HEK293 (cell line): ENCODE measurements around the gene SLC7A10.

ENCODE experiments used
- CTCF ChIA-PET: fragments of 350-600 bp; formaldehyde crosslinking; extraction: SDS; loops from one replicate; lab custom pipeline; 2021; ENCODE audit warnings: antibody characterized with exemption; lab: Yijun Ruan, JAX
- POLR2A ChIA-PET: fragments of 300-600 bp; formaldehyde crosslinking; extraction: SDS; loops from one replicate; lab custom pipeline; 2020; ENCODE audit warnings: antibody characterized with exemption, inconsistent platforms; lab: Yijun Ruan, JAX
- H3K27ac ChIP-seq: fragments of 200-500 bp; sonication (Bioruptor generic); 2 replicates; pipeline ENCODE4 v1.5.1; 2014; ENCODE audit warnings: low read depth, low read length, control low read depth, inconsistent platforms; ENCODE audit errors: extremely low read depth
- H3K36me3 ChIP-seq, 2 experiments: fragments of 200-500 bp in 1 of 2; sonication (Bioruptor generic) in 1 of 2; 1 replicate in 1 of 2; 2 replicates in 1 of 2; pipeline ENCODE4 v1.5.1; 2014 to 2017; ENCODE audit warnings: inconsistent platforms in 2 of 2, low read length in 2 of 2; ENCODE audit not compliant: control insufficient read depth in 2 of 2, insufficient read depth in 1 of 2
- H3K4me1 ChIP-seq: fragments of 200-500 bp; sonication (Bioruptor generic); 2 replicates; pipeline ENCODE4 v1.5.1; 2014; ENCODE audit warnings: mild to moderate bottlenecking, low read length, inconsistent platforms; ENCODE audit not compliant: control insufficient read depth, insufficient read depth
- H3K4me3 ChIP-seq: 2 replicates; pipeline ENCODE4 v1.5.1; 2011; ENCODE audit warnings: low read depth, mild to moderate bottlenecking, control low read depth, low read length, moderate library complexity
- H3K9me3 ChIP-seq: fragments of 200-500 bp; sonication (Bioruptor generic); 2 replicates; pipeline ENCODE4 v1.5.1; 2014; ENCODE audit warnings: low read depth, low read length, inconsistent platforms; ENCODE audit not compliant: control insufficient read depth, insufficient read depth
- BCL11A ChIP-seq: fragments of 450-650 bp; formaldehyde crosslinking; IDR thresholded peaks from 2 replicates; pipeline ENCODE4 v1.5.1; 2016; ENCODE audit warnings: low read depth, missing biosample characterization, missing genetic modification characterization
- BCL11B ChIP-seq: fragments of 450-650 bp; formaldehyde crosslinking; IDR thresholded peaks from 2 replicates; pipeline ENCODE4 v1.5.1; 2016; ENCODE audit warnings: low read depth, missing biosample characterization, missing genetic modification characterization
- GLIS2 ChIP-seq: fragments of 450-650 bp; formaldehyde crosslinking; IDR thresholded peaks from 2 replicates; pipeline ENCODE4 v1.5.1; 2016; ENCODE audit warnings: missing biosample characterization, missing genetic modification characterization
- HIC1 ChIP-seq: fragments of 450-650 bp; formaldehyde crosslinking; IDR thresholded peaks from 2 replicates; pipeline ENCODE4 v1.5.1; 2016; ENCODE audit warnings: missing biosample characterization, missing genetic modification characterization
- HOXA7 ChIP-seq: sonication (generic); formaldehyde crosslinking; IDR thresholded peaks from 2 replicates; pipeline ENCODE4 v1.8.1; 2022; ENCODE audit warnings: missing genetic modification reagents, borderline replicate concordance
- PRDM10 ChIP-seq: fragments of 450-650 bp; formaldehyde crosslinking; IDR thresholded peaks from 2 replicates; pipeline ENCODE4 v1.5.1; 2016; ENCODE audit warnings: missing biosample characterization, missing genetic modification characterization
- SCRT2 ChIP-seq: fragments of 450-650 bp; formaldehyde crosslinking; IDR thresholded peaks from 2 replicates; pipeline ENCODE4 v1.5.1; 2016; ENCODE audit warnings: missing biosample characterization, missing genetic modification characterization
- TRIM28 ChIP-seq: IDR thresholded peaks from 2 replicates; pipeline ENCODE4 v1.6.1; 2011; ENCODE audit warnings: low read length, control low read depth, borderline replicate concordance
- WT1 ChIP-seq: fragments of 450-650 bp; formaldehyde crosslinking; IDR thresholded peaks from 2 replicates; pipeline ENCODE4 v1.5.1; 2016; ENCODE audit warnings: missing biosample characterization, missing genetic modification characterization
- ZBTB11 ChIP-seq: fragments of 450-650 bp; formaldehyde crosslinking; conservative IDR thresholded peaks from 2 replicates; pipeline ENCODE4 v1.5.1; 2016; ENCODE audit warnings: low read depth, missing biosample characterization, missing genetic modification characterization
- ZBTB6 ChIP-seq: fragments of 450-650 bp; formaldehyde crosslinking; IDR thresholded peaks from 2 replicates; pipeline ENCODE4 v1.5.1; 2017; ENCODE audit warnings: missing biosample characterization, missing genetic modification characterization
- ZNF10 ChIP-seq: fragments of 450-650 bp; formaldehyde crosslinking; IDR thresholded peaks from 2 replicates; pipeline ENCODE4 v1.5.1; 2017; ENCODE audit warnings: missing biosample characterization, missing genetic modification characterization
- ZNF311 ChIP-seq: fragments of 450-650 bp; formaldehyde crosslinking; IDR thresholded peaks from 2 replicates; pipeline ENCODE4 v1.5.1; 2017; ENCODE audit warnings: missing biosample characterization, missing genetic modification characterization, borderline replicate concordance
- ZNF544 ChIP-seq: fragments of 450-650 bp; formaldehyde crosslinking; IDR thresholded peaks from 2 replicates; pipeline ENCODE4 v1.5.0; 2017; ENCODE audit warnings: missing biosample characterization, missing genetic modification characterization
- ZNF558 ChIP-seq: fragments of 450-650 bp; formaldehyde crosslinking; IDR thresholded peaks from 2 replicates; pipeline ENCODE4 v1.5.1; 2016; ENCODE audit warnings: missing biosample characterization, missing genetic modification characterization
- ZNF621 ChIP-seq: fragments of 450-650 bp; formaldehyde crosslinking; IDR thresholded peaks from 2 replicates; pipeline ENCODE4 v1.5.1; 2017; ENCODE audit warnings: missing biosample characterization, missing genetic modification characterization
- TF ChIP-seq, protein P1 (sequence below): fragments of 450-650 bp; formaldehyde crosslinking; IDR thresholded peaks from 2 replicates; pipeline ENCODE4 v1.5.1; 2016; ENCODE audit warnings: missing biosample characterization, missing genetic modification characterization

The SLC7A10 gene

GRCh38 chr19:33247441-33247819 lies 21.8 kb upstream of the SLC7A10 start:
- no peak for TF ChIP-seq WT1 (tag by site-specific recombination)
- peak; percentile 67; the same call in 1 of the 2 replicates for TF ChIP-seq SCRT2
- no peak for TF ChIP-seq ZNF544 (tag by site-specific recombination)
- peak; percentile 20; the same call in 1 of the 2 replicates for TF ChIP-seq HIC1 (tag by site-specific recombination)
- no peak for TF ChIP-seq ZNF10 (tag by site-specific recombination)
- peak; percentile 94 for TF ChIP-seq BCL11A
- no peak for TF ChIP-seq ZNF311 (tag by site-specific recombination)
- TF ChIP-seq ZNF621 (tag by site-specific recombination) = 0 out of 2 replicates have a peak, but pooled peaks have one; percentile 7
- peak; percentile 97 for TF ChIP-seq BCL11B (tag by site-specific recombination)
- no peak for TF ChIP-seq PRDM10 (tag by site-specific recombination)
- CTCF ChIA-PET = interaction anchor here (1.1 to 3.6 kb wide), 4 partner anchors 11 to 159 kb away, joined by 5 to 29 read pairs (median 12); no protein-coding TSS in a partner anchor
- no peaks in the 10 kb centered on the region; a peak in 1 of 3 replicates for H3K36me3 ChIP-seq
- peaks cover 6% of the 10 kb centered on the region for H3K9me3 ChIP-seq
- H3K4me3 ChIP-seq = no peak overlapping the region
- H3K4me1 ChIP-seq = no peaks in the 10 kb centered on the region
- H3K27ac ChIP-seq = no peak overlapping the region
- POLR2A ChIA-PET = no interaction called here

DNA sequence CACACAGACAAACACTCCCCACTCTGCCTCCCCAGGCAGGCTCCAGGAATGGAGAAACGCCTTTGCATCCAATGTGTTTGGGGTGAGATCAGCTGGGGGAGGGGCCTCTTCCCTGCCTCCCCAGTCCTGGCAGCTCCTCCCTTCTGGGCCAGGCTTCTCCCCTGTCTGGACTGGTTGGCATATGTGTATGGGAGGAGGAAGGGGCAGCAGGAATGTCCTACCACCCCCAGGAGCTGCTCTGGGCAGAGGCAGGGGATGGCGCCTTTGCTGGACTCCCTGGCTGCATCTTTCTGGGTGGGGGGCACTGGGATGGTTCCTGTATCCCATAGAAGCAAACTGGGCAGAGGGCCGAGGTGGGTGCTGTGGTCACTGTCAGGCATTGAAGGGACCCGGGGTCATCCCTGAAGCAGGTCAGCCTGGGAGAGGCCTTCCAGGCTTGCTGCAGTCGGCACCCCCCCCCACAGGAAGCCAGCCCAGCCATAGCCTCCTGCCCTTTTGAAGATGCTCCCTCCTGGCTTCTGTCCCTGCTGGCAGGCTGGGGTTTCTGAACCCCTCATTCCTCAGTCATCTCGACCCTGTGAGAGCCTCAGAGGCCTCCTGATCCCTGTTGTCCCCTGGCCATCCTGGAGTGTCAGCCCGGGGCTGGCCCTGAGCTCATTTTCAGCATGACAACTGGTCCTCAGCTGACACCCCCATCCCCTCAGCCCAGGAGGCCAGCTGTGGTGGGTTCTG lies 21.2 kb upstream of the SLC7A10 start:
- no peaks in the 10 kb centered on the region for H3K4me1 ChIP-seq
- no peaks in the 10 kb centered on the region; a peak in 1 of 3 replicates for H3K36me3 ChIP-seq
- no peak overlapping the region for H3K27ac ChIP-seq
- POLR2A ChIA-PET = interaction anchor here (1.4 kb wide), 1 partner anchor 56 kb away, joined by 3 read pairs; the partner anchor contains the start of gene CEBPA
- CTCF ChIA-PET = interaction anchor here (0.6 to 3.7 kb wide), 14 partner anchors 8 to 1525 kb away, joined by 3 to 29 read pairs (median 5); no protein-coding TSS in a partner anchor
- H3K4me3 ChIP-seq = no peak overlapping the region
- peaks cover 6% of the 10 kb centered on the region for H3K9me3 ChIP-seq
- no peak for TF ChIP-seq ZNF558 (tag by site-specific recombination)
- TF ChIP-seq, protein P1, sequence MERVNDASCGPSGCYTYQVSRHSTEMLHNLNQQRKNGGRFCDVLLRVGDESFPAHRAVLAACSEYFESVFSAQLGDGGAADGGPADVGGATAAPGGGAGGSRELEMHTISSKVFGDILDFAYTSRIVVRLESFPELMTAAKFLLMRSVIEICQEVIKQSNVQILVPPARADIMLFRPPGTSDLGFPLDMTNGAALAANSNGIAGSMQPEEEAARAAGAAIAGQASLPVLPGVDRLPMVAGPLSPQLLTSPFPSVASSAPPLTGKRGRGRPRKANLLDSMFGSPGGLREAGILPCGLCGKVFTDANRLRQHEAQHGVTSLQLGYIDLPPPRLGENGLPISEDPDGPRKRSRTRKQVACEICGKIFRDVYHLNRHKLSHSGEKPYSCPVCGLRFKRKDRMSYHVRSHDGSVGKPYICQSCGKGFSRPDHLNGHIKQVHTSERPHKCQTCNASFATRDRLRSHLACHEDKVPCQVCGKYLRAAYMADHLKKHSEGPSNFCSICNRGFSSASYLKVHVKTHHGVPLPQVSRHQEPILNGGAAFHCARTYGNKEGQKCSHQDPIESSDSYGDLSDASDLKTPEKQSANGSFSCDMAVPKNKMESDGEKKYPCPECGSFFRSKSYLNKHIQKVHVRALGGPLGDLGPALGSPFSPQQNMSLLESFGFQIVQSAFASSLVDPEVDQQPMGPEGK (tag by site-specific recombination) = peak; percentile 26; the same call in 1 of the 2 replicates
- no peak for TF ChIP-seq ZBTB6 (tag by site-specific recombination)
- TF ChIP-seq GLIS2 = peak; percentile 11; the same call in 1 of the 2 replicates
- 0 out of 2 replicates have a peak, but pooled peaks have one; percentile 8 for TF ChIP-seq ZNF621 (tag by site-specific recombination)
- TF ChIP-seq ZBTB11 (tag by site-specific recombination) = no peak
- 0 out of 2 replicates have a peak, but pooled peaks have one; percentile 11 for TF ChIP-seq HOXA7 (CRISPR knock-in tag)
- TF ChIP-seq TRIM28 = no peak
